GM21360 (cell line): ENCODE measurements around the gene CDC25C.

Experiments
- ATAC-seq: cut with Tn5 transposase; IDR thresholded peaks from one replicate; pipeline ENCODE4 v1.9.1; 2021; ENCODE audit warnings: mild to moderate bottlenecking, moderate library complexity; ENCODE audit not compliant: unreplicated experiment

CDC25C gene

GRCh38 chr5:138331449-138332368 is at the start of gene CDC25C:
TSS of gene CDC25C (minus strand) at chr5:138331804. CDS start at chr5:138331180, 624 bp downstream.
- ATAC-seq, result peak; percentile 100

- no peak for ATAC-seq
Measured at GRCh38 chr5:138372653-138373052, 41.0 kb upstream of the CDC25C start.

- no peak for ATAC-seq
Measured at GRCh38 chr5:138372225-138372624, 40.6 kb upstream of the CDC25C start.

GRCh38 chr5:138371454-138371853 is 39.9 kb upstream of the CDC25C start:
- ATAC-seq, result no peak

GRCh38 chr5:138370537-138370936 is 38.9 kb upstream of the CDC25C start:
- no peak for ATAC-seq

- ATAC-seq, result no peak
Measured at GRCh38 chr5:138369706-138370105, 38.1 kb upstream of the CDC25C start.

- no peak for ATAC-seq
Measured at GRCh38 chr5:138369261-138369660, 37.7 kb upstream of the CDC25C start.

GRCh38 chr5:138366632-138367382 is 35.2 kb upstream of the CDC25C start:
- no peak for ATAC-seq

GRCh38 chr5:138364576-138364975 is 33.0 kb upstream of the CDC25C start:
- ATAC-seq, result no peak

- no peak for ATAC-seq
Measured at GRCh38 chr5:138360941-138361452, 29.4 kb upstream of the CDC25C start.

- ATAC-seq, result no peak
Measured at GRCh38 chr5:138359621-138360020, 28.0 kb upstream of the CDC25C start.

GRCh38 chr5:138354926-138355378 is 23.3 kb upstream of the CDC25C start:
- no peak for ATAC-seq

GRCh38 chr5:138354387-138354786 is 22.8 kb upstream of the CDC25C start:
- ATAC-seq, result no peak

GRCh38 chr5:138353560-138354080 is 22.0 kb upstream of the CDC25C start:
- no peak for ATAC-seq

GRCh38 chr5:138352722-138353559 is 21.3 kb upstream of the CDC25C start:
- ATAC-seq, result peak; percentile 40

- ATAC-seq, result peak; percentile 64
Measured at GRCh38 chr5:138352071-138352721, 20.6 kb upstream of the CDC25C start, which contains the start of gene KDM3B. TSS of gene KDM3B (plus strand) at chr5:138352685. CDS start at chr5:138352796, 111 bp downstream.

GRCh38 chr5:138351517-138351916 is 19.9 kb upstream of the CDC25C start:
- ATAC-seq, result no peak

GRCh38 chr5:138351056-138351455 is 19.5 kb upstream of the CDC25C start:
- ATAC-seq, result no peak

GRCh38 chr5:138350563-138350890 is 18.9 kb upstream of the CDC25C start:
- ATAC-seq, result no peak
